ENCODE results near the gene NIPBL.

The NIPBL gene

GRCh38 chr5:36939969-36940858 is 63.6 kb downstream of the NIPBL start:
- H3K27ac Mint-ChIP-seq: no peak overlapping the region
- H3K4me3 Mint-ChIP-seq: no peak overlapping the region
- H3K4me1 Mint-ChIP-seq (ENCODE audit: low read depth): peaks cover 9% of the 10 kb centered on the region
- H3K36me3 Mint-ChIP-seq (ENCODE audit: low read depth): no peaks in the 10 kb centered on the region
- no peaks in the 10 kb centered on the region for H3K27me3 Mint-ChIP-seq (ENCODE audit: low read depth)
- H3K9me3 Mint-ChIP-seq: no peaks in the 10 kb centered on the region

DNA sequence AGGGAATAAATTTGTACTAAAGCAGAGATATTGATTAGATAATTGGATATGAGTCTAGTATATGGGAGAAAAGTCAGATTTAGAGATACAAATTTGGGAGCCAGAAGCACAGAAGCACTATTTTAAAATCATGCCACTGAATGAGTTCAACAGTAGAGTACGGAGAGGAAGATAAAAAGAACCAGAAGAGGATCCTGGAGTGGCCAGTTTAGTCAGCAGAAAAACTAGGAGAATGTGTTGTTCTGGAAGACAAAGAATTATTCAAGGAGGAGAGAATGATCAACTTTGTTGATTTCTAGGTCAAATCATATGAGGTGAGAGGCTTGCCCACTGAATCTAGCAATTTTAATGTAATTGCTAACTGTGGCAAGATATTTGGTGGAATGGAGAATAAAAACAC is 67.0 kb downstream of the NIPBL start:
- no peaks in the 10 kb centered on the region for H3K9me3 Mint-ChIP-seq
- no peak overlapping the region for H3K4me3 Mint-ChIP-seq
- H3K36me3 Mint-ChIP-seq (ENCODE audit: low read depth): no peaks in the 10 kb centered on the region
- no peak overlapping the region for H3K27ac Mint-ChIP-seq
- H3K4me1 Mint-ChIP-seq (ENCODE audit: low read depth): peaks cover 8% of the 10 kb centered on the region
- H3K27me3 Mint-ChIP-seq (ENCODE audit: low read depth): no peaks in the 10 kb centered on the region

DNA sequence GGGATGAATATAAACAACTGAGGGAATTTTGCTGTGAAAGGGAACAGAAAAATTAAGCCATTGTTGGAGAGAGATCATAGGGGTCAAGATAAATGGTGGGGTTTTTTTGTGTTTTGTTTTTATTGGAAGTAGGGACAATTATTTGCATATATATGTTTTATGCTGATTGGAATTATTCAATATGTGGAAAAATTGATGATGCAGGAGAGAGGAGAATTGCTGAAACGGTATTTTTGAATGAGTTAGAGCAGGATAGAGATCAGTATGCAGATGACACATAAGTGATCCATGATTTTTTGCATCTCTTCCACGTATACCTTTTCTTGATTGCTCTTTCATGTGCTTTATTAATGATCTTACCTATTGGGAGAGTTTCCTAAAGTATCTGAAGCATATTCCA is 67.5 kb downstream of the NIPBL start:
- no peak overlapping the region for H3K4me3 Mint-ChIP-seq
- H3K27ac Mint-ChIP-seq: no peak overlapping the region
- peaks cover 8% of the 10 kb centered on the region for H3K4me1 Mint-ChIP-seq (ENCODE audit: low read depth)
- no peaks in the 10 kb centered on the region for H3K27me3 Mint-ChIP-seq (ENCODE audit: low read depth)
- H3K9me3 Mint-ChIP-seq: no peaks in the 10 kb centered on the region
- H3K36me3 Mint-ChIP-seq (ENCODE audit: low read depth): no peaks in the 10 kb centered on the region

GRCh38 chr5:36944607-36945225 is 68.1 kb downstream of the NIPBL start:
- H3K4me3 Mint-ChIP-seq: no peak overlapping the region
- H3K27me3 Mint-ChIP-seq (ENCODE audit: low read depth): no peaks in the 10 kb centered on the region
- peaks cover 8% of the 10 kb centered on the region for H3K4me1 Mint-ChIP-seq (ENCODE audit: low read depth)
- H3K36me3 Mint-ChIP-seq (ENCODE audit: low read depth): no peaks in the 10 kb centered on the region
- no peaks in the 10 kb centered on the region for H3K9me3 Mint-ChIP-seq
- H3K27ac Mint-ChIP-seq: no peak overlapping the region

GRCh38 chr5:36945687-36946086 is 69.1 kb downstream of the NIPBL start:
- H3K36me3 Mint-ChIP-seq (ENCODE audit: low read depth): no peaks in the 10 kb centered on the region
- H3K27me3 Mint-ChIP-seq (ENCODE audit: low read depth): no peaks in the 10 kb centered on the region
- no peak overlapping the region for H3K4me3 Mint-ChIP-seq
- no peaks in the 10 kb centered on the region for H3K9me3 Mint-ChIP-seq
- peaks cover 5% of the 10 kb centered on the region for H3K4me1 Mint-ChIP-seq (ENCODE audit: low read depth)
- no peak overlapping the region for H3K27ac Mint-ChIP-seq

GRCh38 chr5:36946101-36946500 is 69.5 kb downstream of the NIPBL start:
- Mint-ChIP-seq H3K36me3 (ENCODE audit: low read depth) (no peaks in the 10 kb centered on the region), H3K27ac (no peak overlapping the region), H3K4me3 (no peak overlapping the region), H3K27me3 (ENCODE audit: low read depth) (no peaks in the 10 kb centered on the region), H3K9me3 (no peaks in the 10 kb centered on the region), H3K4me1 (ENCODE audit: low read depth) (peaks cover 3% of the 10 kb centered on the region)

- H3K4me3 Mint-ChIP-seq: no peak overlapping the region
- no peaks in the 10 kb centered on the region for H3K9me3 Mint-ChIP-seq
- no peaks in the 10 kb centered on the region for H3K27me3 Mint-ChIP-seq (ENCODE audit: low read depth)
- no peaks in the 10 kb centered on the region for H3K36me3 Mint-ChIP-seq (ENCODE audit: low read depth)
- H3K27ac Mint-ChIP-seq: no peak overlapping the region
- peaks cover 3% of the 10 kb centered on the region for H3K4me1 Mint-ChIP-seq (ENCODE audit: low read depth)
Observed at GRCh38 chr5:36948041-36948440, 71.5 kb downstream of the NIPBL start.

DNA sequence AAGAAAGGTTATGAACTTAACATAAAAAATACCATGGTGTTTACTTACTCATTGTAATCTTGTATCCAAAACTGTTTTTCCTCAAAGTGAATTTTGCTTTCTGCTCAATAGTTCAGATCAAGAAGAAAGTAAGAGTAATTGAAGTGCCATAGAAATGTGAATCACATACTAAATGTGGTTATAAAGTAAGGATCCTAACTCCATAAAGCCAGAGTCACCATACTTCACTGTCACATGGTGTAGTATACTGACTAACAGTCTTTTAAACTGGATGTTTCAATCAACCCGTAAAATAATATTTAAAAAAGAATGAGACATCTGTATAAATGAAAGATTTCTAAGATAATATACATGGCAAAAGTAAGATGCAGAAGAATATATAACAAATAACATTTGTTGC is 72.1 kb downstream of the NIPBL start:
- Mint-ChIP-seq H3K4me1 (ENCODE audit: low read depth) (peaks cover 3% of the 10 kb centered on the region), H3K27me3 (ENCODE audit: low read depth) (no peaks in the 10 kb centered on the region), H3K9me3 (no peaks in the 10 kb centered on the region), H3K36me3 (ENCODE audit: low read depth) (no peaks in the 10 kb centered on the region), H3K27ac (no peak overlapping the region), H3K4me3 (no peak overlapping the region)

GRCh38 chr5:36949593-36949992 is 73.0 kb downstream of the NIPBL start:
- no peaks in the 10 kb centered on the region for H3K36me3 Mint-ChIP-seq (ENCODE audit: low read depth)
- H3K27me3 Mint-ChIP-seq (ENCODE audit: low read depth): no peaks in the 10 kb centered on the region
- H3K4me3 Mint-ChIP-seq: no peak overlapping the region
- no peak overlapping the region for H3K27ac Mint-ChIP-seq
- no peaks in the 10 kb centered on the region for H3K9me3 Mint-ChIP-seq
- no peaks in the 10 kb centered on the region for H3K4me1 Mint-ChIP-seq (ENCODE audit: low read depth)

DNA sequence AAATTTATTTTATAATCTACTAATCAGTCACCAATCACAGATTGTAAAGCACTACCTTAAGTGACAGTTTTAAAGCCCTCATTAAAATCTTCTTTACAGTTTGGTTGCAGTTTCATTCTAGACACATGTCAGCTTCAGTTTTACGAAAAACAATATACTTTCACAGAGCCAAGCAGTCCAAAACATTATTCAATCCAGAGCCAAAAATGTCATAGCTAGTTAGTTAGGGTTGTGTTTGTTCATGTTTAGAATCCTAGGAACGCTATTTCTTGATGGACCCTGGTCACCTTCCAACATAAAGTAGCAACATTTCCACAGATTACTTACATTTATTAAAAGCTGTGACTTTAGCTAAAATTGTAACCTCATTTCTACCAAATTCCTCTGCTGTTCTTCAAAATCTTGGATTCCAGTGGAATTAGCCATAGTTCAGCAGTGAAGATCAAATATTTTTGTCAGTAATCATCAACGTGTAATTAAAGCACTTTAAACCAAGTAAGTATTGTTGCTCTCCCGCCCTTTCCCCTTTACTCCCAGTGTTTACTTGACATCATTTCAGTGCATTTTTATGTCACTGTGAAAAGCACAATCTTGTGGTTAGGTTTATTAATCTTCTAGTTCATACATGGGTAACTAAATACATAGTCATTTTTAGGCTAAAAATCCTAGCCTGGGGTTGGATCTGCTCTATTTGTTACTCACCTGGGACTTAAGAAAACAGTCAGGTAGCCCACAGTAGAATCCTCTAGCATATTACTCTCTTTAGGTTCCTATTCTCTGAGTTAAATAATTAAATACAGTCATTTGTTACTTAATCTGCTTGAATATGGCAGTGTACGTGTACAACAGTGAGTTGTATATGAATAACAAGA is 74.3 kb downstream of the NIPBL start:
- Mint-ChIP-seq H3K36me3 (ENCODE audit: low read depth) (peaks cover 2% of the 10 kb centered on the region), H3K4me1 (ENCODE audit: low read depth) (no peaks in the 10 kb centered on the region), H3K27ac (no peak overlapping the region), H3K9me3 (no peaks in the 10 kb centered on the region), H3K27me3 (ENCODE audit: low read depth) (no peaks in the 10 kb centered on the region), H3K4me3 (no peak overlapping the region)

GRCh38 chr5:36953043-36953442 is 76.5 kb downstream of the NIPBL start:
- no peaks in the 10 kb centered on the region for H3K9me3 Mint-ChIP-seq
- H3K27me3 Mint-ChIP-seq (ENCODE audit: low read depth): no peaks in the 10 kb centered on the region
- H3K36me3 Mint-ChIP-seq (ENCODE audit: low read depth): peaks cover 7% of the 10 kb centered on the region
- no peaks in the 10 kb centered on the region for H3K4me1 Mint-ChIP-seq (ENCODE audit: low read depth)
- no peak overlapping the region for H3K27ac Mint-ChIP-seq
- H3K4me3 Mint-ChIP-seq: no peak overlapping the region

DNA sequence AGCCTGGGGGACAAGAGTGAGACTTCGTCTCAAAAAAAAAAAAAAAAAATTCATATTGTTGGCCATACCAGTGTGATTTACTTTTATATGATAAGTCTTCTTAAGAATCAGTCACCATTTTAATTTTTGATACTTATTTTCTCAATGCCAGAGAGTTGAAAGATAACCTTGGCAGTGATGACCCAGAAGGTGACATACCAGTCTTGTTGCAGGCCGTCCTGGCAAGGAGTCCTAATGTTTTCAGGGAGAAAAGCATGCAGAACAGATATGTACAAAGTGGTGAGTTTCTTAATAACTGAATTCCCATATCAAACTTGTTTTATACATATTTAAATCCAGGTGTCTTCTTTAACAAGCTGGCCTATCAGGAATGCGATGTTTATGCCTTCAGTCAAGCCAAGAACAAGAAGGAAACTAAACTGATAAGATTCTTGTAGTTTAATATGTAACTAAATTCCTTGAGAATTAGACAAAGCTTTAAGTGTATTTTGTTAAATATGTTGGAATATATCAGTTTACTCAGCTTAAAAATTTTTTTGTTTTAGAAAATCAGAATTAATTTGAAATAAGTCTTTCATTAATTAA is 81.5 kb downstream of the NIPBL start:
- Mint-ChIP-seq H3K36me3 (ENCODE audit: low read depth) (peaks cover 13% of the 10 kb centered on the region), H3K27ac (no peak overlapping the region), H3K27me3 (ENCODE audit: low read depth) (no peaks in the 10 kb centered on the region), H3K4me3 (no peak overlapping the region), H3K9me3 (no peaks in the 10 kb centered on the region), H3K4me1 (ENCODE audit: low read depth) (no peaks in the 10 kb centered on the region)

DNA sequence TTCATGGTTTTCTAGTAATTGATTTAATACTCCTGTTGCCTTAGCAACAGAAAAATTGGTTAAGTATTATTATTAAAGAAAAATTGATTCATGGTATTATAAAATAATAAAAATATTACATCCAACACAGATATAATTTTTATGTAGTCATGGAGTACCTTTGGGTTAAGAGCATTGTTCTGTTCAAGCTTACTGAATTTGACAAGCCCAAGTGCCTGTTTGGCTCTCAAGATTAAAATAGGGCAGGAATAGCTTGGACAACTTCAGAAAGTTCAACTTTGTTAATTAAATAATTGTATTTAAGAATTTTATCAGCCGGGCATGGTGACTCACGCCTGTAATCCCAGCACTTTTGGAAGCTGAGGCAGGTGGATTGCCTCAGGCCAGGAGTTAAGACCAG is 82.0 kb downstream of the NIPBL start:
- Mint-ChIP-seq H3K4me1 (ENCODE audit: low read depth) (no peaks in the 10 kb centered on the region), H3K27ac (no peak overlapping the region), H3K4me3 (no peak overlapping the region), H3K27me3 (ENCODE audit: low read depth) (no peaks in the 10 kb centered on the region), H3K36me3 (ENCODE audit: low read depth) (peaks cover 13% of the 10 kb centered on the region), H3K9me3 (no peaks in the 10 kb centered on the region)

DNA sequence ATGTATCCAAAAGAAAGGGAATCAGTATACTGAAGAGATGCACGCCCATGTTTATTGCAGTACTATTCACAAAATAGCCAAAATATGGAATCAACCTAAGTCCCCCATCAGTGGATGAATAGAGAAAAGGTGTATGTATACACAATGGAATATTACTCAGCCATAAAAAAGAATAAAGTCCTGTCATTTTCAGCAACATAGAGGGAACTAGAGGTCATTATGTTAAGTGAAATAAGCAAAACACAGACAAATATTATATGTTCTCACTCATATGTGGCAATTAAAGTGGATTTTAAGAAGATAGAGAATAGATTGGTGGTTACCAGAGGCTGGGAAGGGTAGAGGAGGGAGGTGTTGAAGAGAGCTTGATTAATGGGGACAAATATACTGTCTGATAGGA is 88.6 kb downstream of the NIPBL start:
- Mint-ChIP-seq H3K9me3 (no peaks in the 10 kb centered on the region), H3K27me3 (ENCODE audit: low read depth) (no peaks in the 10 kb centered on the region), H3K4me3 (no peak overlapping the region), H3K27ac (no peak overlapping the region), H3K36me3 (ENCODE audit: low read depth) (peaks cover 26% of the 10 kb centered on the region), H3K4me1 (ENCODE audit: low read depth) (no peaks in the 10 kb centered on the region)
